Upper lobe of right lung (tissue), 1 donor: ENCODE measurements around the gene CEACAM18. TPM values are rescaled to one million over a fixed set of nuclear protein-coding genes. Genes with fewer than 3 reads are reported as not detected.

Experiments
- ATAC-seq: fragments of 200-7000 bp; cut with Tn5 transposase; one replicate; pipeline ENCODE4 v1.9.1; 2020; ENCODE audit warnings: mild to moderate bottlenecking, moderate library complexity
- DNase-seq: peaks from one replicate; pipeline ENCODE4 v3.0.0-alpha.2; 2020
- H3K27ac ChIP-seq: fragments of 200-600 bp; one replicate; pipeline ENCODE4 v1.8.0; 2022
- H3K27me3 ChIP-seq: fragments of 200-600 bp; one replicate; pipeline ENCODE4 v1.8.0; 2022; ENCODE audit warnings: mild to moderate bottlenecking
- H3K36me3 ChIP-seq: fragments of 200-600 bp; one replicate; pipeline ENCODE4 v1.8.0; 2022
- H3K4me1 ChIP-seq: fragments of 200-600 bp; one replicate; pipeline ENCODE4 v1.8.0; 2022
- H3K4me3 ChIP-seq: fragments of 200-600 bp; one replicate; pipeline ENCODE4 v1.8.0; 2022; ENCODE audit warnings: mild to moderate bottlenecking
- H3K9me3 ChIP-seq: fragments of 200-600 bp; one replicate; pipeline ENCODE4 v1.8.0; 2022
- intact Hi-C: fragments of 100-400 bp; cut with DNase I; formaldehyde crosslinking; loops from one replicate; pipeline ENCODE4 v1.11.0; 2022
- long read RNA-seq: library from polyadenylated mRNA; unstranded; transcript quantifications from one replicate; pipeline ENCODE4 v2.0.0, GENCODE V29; 2021
- total RNA-seq: library from RNA; stranded (reverse); fragmentation: NEBNext Ultra II Directional; extraction: Animal tissue kit (Norgen Biotek cat#: 25700); gene quantifications from one replicate; pipeline ENCODE4 v1.2.1, GENCODE V29; 2021
- TF ChIP-seq, protein P1 (sequence below): fragments of 200-600 bp; IDR thresholded peaks from one replicate; pipeline ENCODE4 v1.8.0; 2022; ENCODE audit warnings: antibody characterized with exemption
- donor health status: DM: no; HTN: yes; CAD: no; lungs with severe emphysema.

CEACAM18 gene
- not detected for total RNA-seq
- long read RNA-seq: 0 reads

DNA sequence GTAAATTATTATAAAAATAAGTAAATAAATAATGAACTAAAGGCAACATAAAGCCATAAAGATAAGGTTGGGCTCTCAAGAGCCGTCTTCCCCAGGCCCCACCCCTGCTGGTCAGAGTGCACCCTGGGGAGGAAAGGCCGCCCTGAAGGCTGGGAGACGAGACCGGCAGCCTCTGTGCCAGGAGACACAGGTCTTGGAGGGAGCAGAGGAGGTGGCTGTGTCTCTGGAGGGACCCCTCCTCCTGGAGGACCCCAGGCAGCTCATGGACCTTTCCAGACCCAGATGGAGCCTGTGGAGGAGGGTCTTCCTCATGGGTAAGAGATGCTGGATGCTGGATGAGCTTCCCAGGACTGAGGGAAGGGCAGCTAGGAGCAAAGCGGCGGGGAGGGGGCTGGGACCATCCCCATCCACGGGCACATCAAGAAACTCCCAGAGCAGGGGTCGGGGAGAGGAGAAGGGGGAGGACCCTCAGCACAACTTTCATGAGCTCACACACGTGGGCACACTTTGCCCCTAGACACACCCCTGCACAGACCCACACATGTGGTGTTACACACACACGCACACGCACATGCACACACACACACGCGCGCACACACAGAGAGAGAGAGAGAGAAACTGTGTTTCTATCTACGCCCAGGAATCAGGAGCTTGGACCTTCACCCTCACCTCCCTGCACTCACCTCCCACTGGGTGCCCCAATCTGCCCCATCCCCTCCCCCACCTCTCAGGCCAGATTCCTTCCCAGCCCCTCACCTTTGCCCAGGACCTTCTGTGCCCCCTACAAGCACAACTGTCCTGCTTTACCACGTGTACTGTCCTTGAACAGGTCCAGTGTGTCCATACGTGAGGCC lies at the start of gene CEACAM18:
Gene CEACAM18, plus strand, starts transcription at position 159 of the 854 bp plus-strand sequence.
- no peak for DNase-seq
- Histone ChIP-seq H3K4me3 (no peak within 1 kb of the TSS), H3K9me3 (no peaks in the 10 kb centered on the region), H3K36me3 (no peaks in the 10 kb centered on the region), H3K27ac (no peak within 1 kb of the TSS), H3K27me3 (peaks cover 18% of the 10 kb centered on the region), H3K4me1 (no peaks in the 10 kb centered on the region)
- ATAC-seq: no peak
- TF ChIP-seq, protein P1, sequence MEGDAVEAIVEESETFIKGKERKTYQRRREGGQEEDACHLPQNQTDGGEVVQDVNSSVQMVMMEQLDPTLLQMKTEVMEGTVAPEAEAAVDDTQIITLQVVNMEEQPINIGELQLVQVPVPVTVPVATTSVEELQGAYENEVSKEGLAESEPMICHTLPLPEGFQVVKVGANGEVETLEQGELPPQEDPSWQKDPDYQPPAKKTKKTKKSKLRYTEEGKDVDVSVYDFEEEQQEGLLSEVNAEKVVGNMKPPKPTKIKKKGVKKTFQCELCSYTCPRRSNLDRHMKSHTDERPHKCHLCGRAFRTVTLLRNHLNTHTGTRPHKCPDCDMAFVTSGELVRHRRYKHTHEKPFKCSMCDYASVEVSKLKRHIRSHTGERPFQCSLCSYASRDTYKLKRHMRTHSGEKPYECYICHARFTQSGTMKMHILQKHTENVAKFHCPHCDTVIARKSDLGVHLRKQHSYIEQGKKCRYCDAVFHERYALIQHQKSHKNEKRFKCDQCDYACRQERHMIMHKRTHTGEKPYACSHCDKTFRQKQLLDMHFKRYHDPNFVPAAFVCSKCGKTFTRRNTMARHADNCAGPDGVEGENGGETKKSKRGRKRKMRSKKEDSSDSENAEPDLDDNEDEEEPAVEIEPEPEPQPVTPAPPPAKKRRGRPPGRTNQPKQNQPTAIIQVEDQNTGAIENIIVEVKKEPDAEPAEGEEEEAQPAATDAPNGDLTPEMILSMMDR: no peak
- intact Hi-C loops: no loop called here

DNA sequence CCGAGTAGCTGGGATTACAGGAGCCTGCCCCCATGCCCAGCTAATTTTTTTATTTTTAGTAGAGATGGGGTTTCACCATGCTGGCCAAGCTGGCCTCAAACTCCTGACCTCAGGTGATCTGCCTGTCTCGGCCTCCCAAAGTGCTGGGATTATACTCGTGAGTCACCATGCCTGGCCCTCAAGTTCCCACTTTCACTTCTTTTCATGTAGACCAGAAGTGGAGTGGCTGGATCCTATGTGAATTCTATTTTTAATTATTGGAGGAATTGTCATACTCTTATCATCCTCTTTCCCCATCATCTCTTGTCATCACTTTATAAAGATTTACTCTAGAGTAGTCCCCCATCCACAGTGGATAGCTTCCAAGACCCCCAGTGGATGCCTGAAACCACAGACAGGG lies 48.1 kb upstream of the CEACAM18 start:
- intact Hi-C loops: no loop called here
- ATAC-seq: no peak

DNA sequence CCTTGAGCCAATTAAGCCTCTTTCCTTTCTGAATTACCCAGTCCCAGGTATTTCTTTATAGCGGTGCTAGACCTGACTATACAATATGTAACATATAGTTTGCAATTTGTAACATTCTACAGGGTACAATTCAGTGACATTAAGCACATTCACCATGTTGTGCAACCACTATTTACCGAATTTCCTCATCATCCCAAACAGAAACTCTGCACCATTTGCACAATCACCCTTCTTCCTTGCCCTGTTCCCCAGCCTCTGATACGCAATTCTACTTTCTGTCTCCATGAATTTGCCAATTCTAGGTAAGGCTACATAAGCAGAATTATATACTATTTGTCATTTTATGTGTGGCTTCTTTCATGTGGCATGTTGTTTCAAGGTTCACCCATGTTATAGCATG lies 47.2 kb upstream of the CEACAM18 start:
- H3K36me3 ChIP-seq: no peaks in the 10 kb centered on the region
- H3K4me1 ChIP-seq: no peaks in the 10 kb centered on the region
- no peak overlapping the region for H3K27ac ChIP-seq
- DNase-seq (no peak), ATAC-seq (peak; percentile 72)
- peaks cover 9% of the 10 kb centered on the region for H3K27me3 ChIP-seq
- intact Hi-C loops: no loop called here
- TF ChIP-seq, protein P1: no peak
- no peak overlapping the region for H3K4me3 ChIP-seq
- no peaks in the 10 kb centered on the region for H3K9me3 ChIP-seq

More for the DNA sequence above, 48.1 kb upstream of the CEACAM18 start:
- Histone ChIP-seq H3K4me1 (no peaks in the 10 kb centered on the region), H3K36me3 (no peaks in the 10 kb centered on the region), H3K4me3 (no peak overlapping the region), H3K9me3 (no peaks in the 10 kb centered on the region), H3K27ac (no peak overlapping the region), H3K27me3 (peaks cover under 1% of the 10 kb centered on the region)
- TF ChIP-seq, protein P1: no peak
- peak; percentile 23 for DNase-seq

DNA sequence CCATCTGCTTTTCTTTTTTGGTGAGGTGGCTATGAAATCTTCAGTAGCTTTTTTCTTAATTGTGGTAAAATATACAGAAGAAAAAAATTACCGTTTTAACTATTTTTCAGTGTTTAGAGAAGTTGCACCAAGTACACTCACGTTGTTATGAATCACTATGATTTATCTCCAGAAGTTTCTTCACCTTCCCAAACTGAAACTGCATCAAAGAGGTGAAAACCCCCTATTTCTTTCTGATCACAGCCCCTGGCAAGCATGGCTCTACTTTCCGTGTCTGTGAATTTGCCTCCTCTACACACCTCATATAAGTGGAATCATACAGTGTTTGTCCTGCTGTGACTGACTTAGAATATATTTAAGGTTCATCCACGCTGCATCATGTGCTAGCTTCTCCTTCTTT lies 45.3 kb upstream of the CEACAM18 start:
- TF ChIP-seq, protein P1: no peak
- no peaks in the 10 kb centered on the region for H3K4me1 ChIP-seq
- H3K9me3 ChIP-seq: no peaks in the 10 kb centered on the region
- no peak for ATAC-seq
- intact Hi-C loops: no loop called here
- peaks cover 14% of the 10 kb centered on the region for H3K27me3 ChIP-seq
- no peak for DNase-seq
- no peak overlapping the region for H3K27ac ChIP-seq
- H3K4me3 ChIP-seq: no peak overlapping the region
- H3K36me3 ChIP-seq: no peaks in the 10 kb centered on the region

DNA sequence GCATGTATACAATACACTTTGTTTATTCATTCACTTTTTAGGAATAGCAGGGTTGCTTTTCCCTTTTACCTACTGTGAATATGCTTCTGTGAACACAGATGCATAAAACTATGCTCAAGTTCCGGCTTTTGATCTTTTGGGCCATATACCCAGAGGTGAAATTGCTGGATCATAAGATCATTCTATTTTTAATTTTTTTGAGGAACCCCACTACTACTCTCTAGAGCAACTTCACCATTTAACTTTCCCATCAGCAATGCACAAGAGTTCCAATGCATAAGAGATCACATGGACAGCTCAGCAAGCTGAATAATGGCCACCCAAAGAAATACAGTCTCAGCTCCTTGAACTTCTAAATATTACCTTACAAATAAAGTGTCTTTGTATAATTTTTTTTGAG lies 43.9 kb upstream of the CEACAM18 start:
- ATAC-seq: no peak
- TF ChIP-seq, protein P1: no peak
- Histone ChIP-seq H3K4me3 (no peak overlapping the region), H3K27ac (no peak overlapping the region), H3K9me3 (no peaks in the 10 kb centered on the region), H3K27me3 (peaks cover 26% of the 10 kb centered on the region), H3K36me3 (no peaks in the 10 kb centered on the region), H3K4me1 (no peaks in the 10 kb centered on the region)
- intact Hi-C loops: no loop called here
- no peak for DNase-seq
